NCI-H524 (cell line): ENCODE data around the gene ZNF692.

Experiments
- DNase-seq, 2 experiments: peaks; one replicate each; lab custom pipeline; 2025; lab: John Stamatoyannopoulos, UW

ZNF692 gene

GRCh38 chr1:248881261-248881660 lies 22.4 kb upstream of the ZNF692 start:
- no peak for DNase-seq

- peak in 1 of 2 experiments; percentile 93 for DNase-seq
These were observed 15.2 kb upstream of the ZNF692 start for GRCh38 chr1:248873993-248874533.

- DNase-seq: peak; percentile 91 to 95
These were observed 14.6 kb upstream of the ZNF692 start for GRCh38 chr1:248873409-248873992.

- DNase-seq: peak; percentile 39 to 74
These were observed 14.0 kb upstream of the ZNF692 start for GRCh38 chr1:248872752-248873408.

- DNase-seq: no peak
These were observed 13.0 kb upstream of the ZNF692 start for GRCh38 chr1:248871837-248872401.

GRCh38 chr1:248862998-248863881 lies 4.4 kb upstream of the ZNF692 start:
- DNase-seq: peak; percentile 58 to 81

GRCh38 chr1:248862695-248862997 lies 3.8 kb upstream of the ZNF692 start:
- DNase-seq: peak in 1 of 2 experiments; percentile 27

GRCh38 chr1:248861616-248862015 lies 2.7 kb upstream of the ZNF692 start:
- DNase-seq: no peak

GRCh38 chr1:248860007-248860406 lies 1.1 kb upstream of the ZNF692 start:
- no peak for DNase-seq

- peak in 1 of 2 experiments; percentile 39 for DNase-seq
These were observed 592 bp downstream of the ZNF692 start for GRCh38 chr1:248858096-248858890.

- no peak for DNase-seq
These were observed 1.2 kb downstream of the ZNF692 start for GRCh38 chr1:248857749-248858095.

- no peak for DNase-seq
These were observed 1.7 kb downstream of the ZNF692 start for GRCh38 chr1:248857201-248857600.

GRCh38 chr1:248856176-248856575 lies 2.7 kb downstream of the ZNF692 start:
- DNase-seq: no peak

- no peak for DNase-seq
These were observed 3.3 kb downstream of the ZNF692 start for GRCh38 chr1:248855580-248855979.

- no peak for DNase-seq
These were observed 5.1 kb downstream of the ZNF692 start for GRCh38 chr1:248853663-248854375.

GRCh38 chr1:248852481-248853405 lies 6.1 kb downstream of the ZNF692 start:
- no peak for DNase-seq

GRCh38 chr1:248851390-248851789 lies 7.5 kb downstream of the ZNF692 start:
- no peak for DNase-seq

- no peak for DNase-seq
These were observed 8.2 kb downstream of the ZNF692 start for GRCh38 chr1:248850536-248851251.

GRCh38 chr1:248850124-248850523 lies 8.8 kb downstream of the ZNF692 start:
- no peak for DNase-seq
